K562 (cell line): Measurements from ENCODE around the gene TAAR2. TPM values are rescaled to one million over a fixed set of nuclear protein-coding genes. Genes with fewer than 3 reads are reported as not detected.
A peak's percentile ranks its signal among the peaks of the same experiment; 100 is the strongest.
"Not testable (repeated sequence)": the region's sequence is repeated elsewhere in the genome, so short reads cannot be mapped to it uniquely, and the experiment has no call there.

Source experiments
- ATAC-seq: fragments of 200-7000 bp; cut with Tn5 transposase; 3 replicates; pipeline ENCODE4 v1.9.1; 2020; ENCODE audit warnings: moderate library complexity
- BruUV-seq: library from RNA; stranded (reverse); fragments of 400-500 nt; replicated peaks from 2 replicates; lab custom pipeline; 2021; lab: Mats Ljungman, UMichigan
- CTCF ChIA-PET: fragments of 300-600 bp; formaldehyde crosslinking; extraction: SDS; loops from one replicate; lab custom pipeline; 2021; ENCODE audit warnings: low intra/inter-chr PET ratio; lab: Yijun Ruan, JAX
- POLR2A ChIA-PET: fragments of 300-600, 350-650 bp; sonication (Branson Sonifier 250); formaldehyde crosslinking; extraction: SDS; loops from one replicate; lab custom pipeline; 2021; ENCODE audit warnings: antibody characterized with exemption, inconsistent platforms; lab: Yijun Ruan, JAX
- DNase-seq, 4 experiments: peaks; one replicate each; pipeline versions ENCODE4 v3.0.0 to v3.0.0-alpha.2; 2011 to 2018; ENCODE audit warnings: low spot score in 3 of 4, mixed read lengths in 3 of 4; ENCODE audit errors: extremely low read depth in 1 of 4
- FAIRE-seq: peaks from 2 replicates; lab custom pipeline; 2011; peaks lifted over from hg19 to GRCh38; lab: Jason Lieb, UNC
- H2AFZ ChIP-seq: 2 replicates; pipeline ENCODE4 v1.6.0; 2011; ENCODE audit warnings: low read depth, low read length, control low read depth, inconsistent platforms
- H3K27ac ChIP-seq: fragments of 200-600 bp; 3 replicates; pipeline ENCODE4 v1.8.0; 2011; ENCODE audit warnings: low read depth, mild to moderate bottlenecking, control low read depth, inconsistent platforms, low read length, moderate library complexity, mixed read lengths; ENCODE audit errors: extremely low read depth
- H3K27me3 ChIP-seq, 2 experiments: fragments of 300-600 bp in 1 of 2; 2 replicates in 1 of 2; 3 replicates in 1 of 2; pipeline versions ENCODE4 v1.6.0 to v1.8.0; 2011; ENCODE audit warnings: inconsistent platforms in 2 of 2, low read length in 2 of 2, mild to moderate bottlenecking in 1 of 2, mixed read lengths in 1 of 2, moderate library complexity in 1 of 2; ENCODE audit not compliant: control insufficient read depth in 2 of 2, insufficient read depth in 2 of 2
- H3K36me3 ChIP-seq: fragments of 300-600 bp; 3 replicates; pipeline ENCODE4 v1.8.0; 2011; ENCODE audit warnings: mild to moderate bottlenecking, low read length, inconsistent platforms; ENCODE audit not compliant: control insufficient read depth, insufficient read depth
- H3K4me1 ChIP-seq, 2 experiments: fragments of 200-600 bp in 1 of 2; replicated peaks in 1 of 2; 2 replicates in 1 of 2; 3 replicates in 1 of 2; pipeline versions ENCODE4 v1.5.1 to v1.8.0; 2011; ENCODE audit warnings: inconsistent platforms in 2 of 2, low read length in 2 of 2, mild to moderate bottlenecking in 1 of 2, mixed read lengths in 1 of 2, moderate library complexity in 1 of 2; ENCODE audit not compliant: control insufficient read depth in 2 of 2, insufficient read depth in 2 of 2
- H3K4me2 ChIP-seq: 2 replicates; pipeline ENCODE4 v1.6.1; 2011; ENCODE audit warnings: low read length, control low read depth, inconsistent platforms, mixed read lengths; ENCODE audit not compliant: insufficient read depth
- H3K4me3 ChIP-seq: fragments of 200-600 bp; sonication (generic), shearing (Covaris generic); 2 replicates; pipeline ENCODE4 v1.5.1; 2016; ENCODE audit warnings: control low read depth, inconsistent platforms
- H3K79me2 ChIP-seq: fragments of 200-600 bp; 3 replicates; pipeline ENCODE4 v1.8.0; 2011; ENCODE audit warnings: low read length, inconsistent platforms; ENCODE audit not compliant: control insufficient read depth, insufficient read depth
- H3K9ac ChIP-seq, 2 experiments: 2 replicates each; pipeline versions ENCODE4 v1.6.0 to v1.6.1; 2011; ENCODE audit warnings: low read depth in 2 of 2, low read length in 2 of 2, control low read depth in 1 of 2, inconsistent platforms in 1 of 2, mild to moderate bottlenecking in 1 of 2, mixed read lengths in 1 of 2; ENCODE audit not compliant: insufficient read depth in 1 of 2
- H3K9me1 ChIP-seq: one replicate; pipeline ENCODE4 v1.6.0; 2011; ENCODE audit warnings: inconsistent platforms, mild to moderate bottlenecking, low read length, moderate library complexity; ENCODE audit not compliant: control insufficient read depth, insufficient read depth
- H3K9me3 ChIP-seq: replicated peaks from 2 replicates; pipeline ENCODE4 v1.5.1; 2011; ENCODE audit warnings: low read depth, low read length, inconsistent platforms; ENCODE audit not compliant: control insufficient read depth, insufficient read depth
- H4K20me1 ChIP-seq: replicated peaks from 2 replicates; pipeline ENCODE4 v1.6.1; 2011; ENCODE audit warnings: low read length, inconsistent platforms, mixed read lengths; ENCODE audit not compliant: control insufficient read depth, insufficient read depth
- CBFA2T2 ChIP-seq: fragments of 450-650 bp; conservative IDR thresholded peaks from 2 replicates; pipeline ENCODE4 v1.6.1; 2017; ENCODE audit warnings: mild to moderate bottlenecking
- ZNF316 ChIP-seq: fragments of 450-650 bp; IDR thresholded peaks from 2 replicates; pipeline ENCODE4 v1.6.1; 2016
- WGBS: fragments of 100-300 bp; shearing (Covaris generic); methylation state at CpG from one replicate; pipeline ENCODE4 v1.1.6; 2016; ENCODE audit warnings: low coverage, mixed read lengths; ENCODE audit not compliant: insufficient coverage; ENCODE audit errors: missing lambda C conversion rate; 5-methylcytosine and 5-hydroxymethylcytosine counted together
- in situ Hi-C: fragments of 300-500 bp; cut with MboI; formaldehyde crosslinking; loops from 4 replicates; pipeline ENCODE4 v1.15.0; 2018; ENCODE audit warnings: inconsistent platforms, mixed read lengths
- intact Hi-C: fragments of 100-400 bp; cut with micrococcal nuclease; formaldehyde crosslinking; loops from 2 replicates; pipeline ENCODE4 v1.14.2; 2022
- polyA plus RNA-seq, 8 experiments: library from polyadenylated mRNA; depleted of rRNA in 4 of 8; stranded (reverse) in 5 of 8; unstranded in 3 of 8; fragments of >200 nt; fragmentation: Nextera tagmentation in 2 of 8; fragmentation: Illumina TruSeq in 1 of 8; extraction: Ambion mirVana in 2 of 8; extraction: Trizol in 1 of 8; gene quantifications; 2 replicates each; pipeline versions ENCODE4 v1.2.1 to v1.2.3, GENCODE V29; 2011 to 2014; ENCODE audit warnings: inconsistent platforms in 1 of 8, missing spikeins in 1 of 8
- total RNA-seq, 7 experiments: library from RNA; depleted of rRNA in 6 of 7; stranded (reverse); fragments of >200 nt in 6 of 7; fragmentation: Illumina TruSeq in 2 of 7; extraction: Trizol in 2 of 7; gene quantifications; 2 replicates each; pipeline versions ENCODE4 v1.2.1 to v1.2.3, GENCODE V29; 2011 to 2021; ENCODE audit warnings: low replicate concordance in 1 of 7

Gene TAAR2
- total and polyA plus RNA-seq, 9 of the 15 experiments (the other 6 are each of a cell fraction or from before 2014, with no cell fraction given), result not detected

- H4K20me1 ChIP-seq, H3K4me3 ChIP-seq, H3K9me3 ChIP-seq, intact Hi-C loops, POLR2A ChIA-PET, H3K4me2 ChIP-seq, H3K79me2 ChIP-seq, H3K27me3 ChIP-seq, H3K9me1 ChIP-seq, in situ Hi-C loops, H3K9ac ChIP-seq, H3K27ac ChIP-seq, H3K36me3 ChIP-seq, DNase-seq, BruUV-seq, ATAC-seq, H2AFZ ChIP-seq, H3K4me1 ChIP-seq, CTCF ChIA-PET, FAIRE-seq: not testable (repeated sequence)
- 5% methylated on average over 3 of the region's 3 CpGs for WGBS
- TF ChIP-seq ZNF316, result peak; percentile 25; the same call in 1 of the 2 replicates
These were observed 11.8 kb upstream of the TAAR2 start for GRCh38 chr6:132635906-132636305.

GRCh38 chr6:132635288-132635687, 11.2 kb upstream of the TAAR2 start:
- H2AFZ ChIP-seq, H3K4me3 ChIP-seq, H3K9me3 ChIP-seq, H3K27ac ChIP-seq, CTCF ChIA-PET, DNase-seq, FAIRE-seq, H3K9me1 ChIP-seq, H3K4me2 ChIP-seq, H3K36me3 ChIP-seq, H4K20me1 ChIP-seq, H3K4me1 ChIP-seq, H3K9ac ChIP-seq, in situ Hi-C loops, H3K27me3 ChIP-seq, intact Hi-C loops, POLR2A ChIA-PET, ATAC-seq, BruUV-seq, H3K79me2 ChIP-seq: not testable (repeated sequence)
- TF ChIP-seq CBFA2T2, result 0 out of 2 replicates have a peak, but pooled peaks have one; percentile 10
- WGBS, result 0% methylated on average over 3 of the region's 3 CpGs
